Spleen (tissue), 11 donors: ENCODE results near the gene TYSND1. TPM values are rescaled to one million over a fixed set of nuclear protein-coding genes. Genes with fewer than 3 reads are reported as not detected.
A peak's percentile ranks its signal among the peaks of the same experiment; 100 is the strongest.

Experiments used
- DNase-seq: peaks from one replicate; pipeline ENCODE4 v3.0.0-alpha.2; 2020
- H3K27ac ChIP-seq, 8 donors: fragments of 200-600 bp; sonication (generic) in 7 of 8; 1 replicate in 4 of 8; 2 replicates in 4 of 8; pipeline versions ENCODE4 v1.5.0 to v1.8.0; 2016 to 2021; ENCODE audit warnings: inconsistent platforms in 4 of 8, mild to moderate bottlenecking in 4 of 8, moderate library complexity in 1 of 8
- H3K27me3 ChIP-seq, 7 donors: fragments of 200-600 bp; sonication (generic) in 6 of 7; replicated peaks in 1 of 7; 1 replicate in 4 of 7; 2 replicates in 3 of 7; pipeline versions ENCODE4 v1.5.0 to v1.8.0; 2016 to 2021; ENCODE audit warnings: inconsistent platforms in 3 of 7, mild to moderate bottlenecking in 1 of 7
- H3K36me3 ChIP-seq, 6 donors: fragments of 200-600 bp; sonication (generic) in 5 of 6; 1 replicate in 4 of 6; 2 replicates in 2 of 6; pipeline versions ENCODE4 v1.5.0 to v1.8.0; 2016 to 2021; ENCODE audit warnings: inconsistent platforms in 2 of 6
- H3K4me1 ChIP-seq, 6 donors: fragments of 200-600 bp; sonication (generic) in 5 of 6; 1 replicate in 3 of 6; 2 replicates in 3 of 6; pipeline versions ENCODE4 v1.5.0 to v1.8.0; 2016 to 2021; ENCODE audit warnings: inconsistent platforms in 3 of 6
- H3K4me3 ChIP-seq, 8 donors: fragments of 200-600 bp; sonication (generic) in 7 of 8; 1 replicate in 4 of 8; 2 replicates in 4 of 8; pipeline versions ENCODE4 v1.5.0 to v1.8.0; 2016 to 2021; ENCODE audit warnings: inconsistent platforms in 4 of 8, mild to moderate bottlenecking in 4 of 8, moderate library complexity in 2 of 8
- H3K9me3 ChIP-seq, 8 donors: fragments of 200-600 bp; sonication (generic) in 7 of 8; 1 replicate in 4 of 8; 2 replicates in 4 of 8; pipeline versions ENCODE4 v1.5.0 to v1.8.0; 2016 to 2021; ENCODE audit warnings: inconsistent platforms in 4 of 8
- CTCF ChIP-seq, 11 experiments: fragments of 200-600 bp in 7 of 11; fragments of 450-650 bp in 4 of 11; sonication (generic) in 4 of 11; IDR thresholded peaks in 8 of 11; conservative IDR thresholded peaks in 3 of 11; 1 replicate in 7 of 11; 2 replicates in 4 of 11; pipeline versions ENCODE4 v1.4.0 to v1.8.0; 2016 to 2021; ENCODE audit warnings: antibody characterized with exemption in 11 of 11, inconsistent platforms in 4 of 11, mild to moderate bottlenecking in 1 of 11
- POLR2A ChIP-seq, 3 donors: fragments of 450-650 bp; IDR thresholded peaks; one replicate each; pipeline ENCODE4 v1.5.1; 2017; ENCODE audit warnings: antibody characterized with exemption in 3 of 3, mild to moderate bottlenecking in 1 of 3
- POLR2AphosphoS5 ChIP-seq, 3 donors: sonication (generic); formaldehyde crosslinking; IDR thresholded peaks; one replicate each; pipeline ENCODE4 v1.5.1; 2017; ENCODE audit warnings: antibody characterized with exemption in 3 of 3
- WGBS, 5 donors: extraction: QIAGEN DNeasy Blood & Tissue Kit in 3 of 5; methylation state at CpG; one replicate each; pipeline versions ENCODE4 v1.1.5 to v1.1.7; 2013 to 2018; 5-methylcytosine and 5-hydroxymethylcytosine counted together
- intact Hi-C: fragments of 100-400 bp; cut with DNase I; formaldehyde crosslinking; loops from one replicate; pipeline ENCODE4 v1.15.0; 2023; ENCODE audit warnings: low total_unique reads
- polyA plus RNA-seq, 3 donors: library from polyadenylated mRNA; stranded (reverse); fragments of 200-250 nt; gene quantifications; one replicate each; pipeline ENCODE4 v1.2.1, GENCODE V29; 2013
- total RNA-seq, 7 donors: library from RNA; depleted of rRNA in 3 of 7; stranded (reverse); fragments of >200 nt in 3 of 7; fragmentation: NEBNext Ultra II Directional in 4 of 7; extraction: Animal tissue kit (Norgen Biotek cat#: 25700) in 4 of 7; gene quantifications; one replicate each; pipeline versions ENCODE4 v1.1.0 to v1.2.1, GENCODE V29; 2016 to 2021
- donor health status: healthy with polysubstance abuse.
- donor health status: DM: no; HTN: no; CAD: no; lungs with moderate emphysema.
- donor health status: DM: no; HTN: no; CAD: no.
- donor health status: Bipolar disorder and iron deficiency.
- donor health status: healthy.
- donor health status: DM: no; HTN: no; CAD: no.
- donor health status: DM: yes; HTN: yes; CAD: no.

The TYSND1 gene
- total and polyA plus RNA-seq, 10 donors = 14.1 to 20.9 (median 16.9) TPM

- intact Hi-C loops = no loop called here
These were observed 34.4 kb downstream of the TYSND1 start for GRCh38 chr10:70112071-70112470.

GRCh38 chr10:70111496-70111895, 35.0 kb downstream of the TYSND1 start:
- TF ChIP-seq POLR2A (IDR thresholded peaks at IDR 0.05) = no peak
- no peak for TF ChIP-seq CTCF (IDR thresholded peaks at IDR 0.05 in 8 of 11, conservative IDR thresholded peaks at IDR 0.05 in 3 of 11)
- TF ChIP-seq POLR2AphosphoS5 (IDR thresholded peaks at IDR 0.05) = no peak
- Histone ChIP-seq H3K27ac (no peak overlapping the region), H3K4me3 (no peak overlapping the region), H3K4me1 (peaks cover 0 to 10% (median 6%) of the 10 kb centered on the region in 6 donors), H3K27me3 (no peaks in the 10 kb centered on the region), H3K9me3 (no peaks in the 10 kb centered on the region), H3K36me3 (peaks cover 0 to 70% (median 29%) of the 10 kb centered on the region in 6 donors)
- 92 to 98% (median 95%) methylated on average over 22 of the region's 22 CpGs for WGBS, 5 donors
- intact Hi-C loops = no loop called here
- peak; percentile 70 for DNase-seq

More at GRCh38 chr10:70112071-70112470, 34.4 kb downstream of the TYSND1 start:
- no peak for TF ChIP-seq CTCF (IDR thresholded peaks at IDR 0.05 in 8 of 11, conservative IDR thresholded peaks at IDR 0.05 in 3 of 11)
- no peak for TF ChIP-seq POLR2A (IDR thresholded peaks at IDR 0.05)
- no peak for TF ChIP-seq POLR2AphosphoS5 (IDR thresholded peaks at IDR 0.05)
- Histone ChIP-seq H3K9me3 (no peaks in the 10 kb centered on the region), H3K4me3 (no peak overlapping the region), H3K36me3 (peaks cover 0 to 74% (median 29%) of the 10 kb centered on the region in 6 donors), H3K27me3 (no peaks in the 10 kb centered on the region), H3K27ac (no peak overlapping the region), H3K4me1 (peaks cover 0 to 13% (median 7%) of the 10 kb centered on the region in 6 donors)
- peak; percentile 34 for DNase-seq
- 81 to 90% (median 87%) methylated on average over 8 of the region's 8 CpGs for WGBS, 5 donors

GRCh38 chr10:70109064-70109729, 37.3 kb downstream of the TYSND1 start:
- Histone ChIP-seq H3K4me3 (no peak overlapping the region), H3K4me1 (no peaks in the 10 kb centered on the region), H3K27me3 (no peaks in the 10 kb centered on the region), H3K36me3 (peaks cover 0 to 57% (median 27%) of the 10 kb centered on the region in 6 donors), H3K9me3 (no peaks in the 10 kb centered on the region), H3K27ac (no peak overlapping the region)
- 94 to 97% (median 96%) methylated on average over 17 to 18 of the region's 18 CpGs for WGBS, 5 donors
- intact Hi-C loops = no loop called here
- peak; percentile 42 for DNase-seq
- no peak for TF ChIP-seq POLR2A (IDR thresholded peaks at IDR 0.05)
- no peak for TF ChIP-seq CTCF (IDR thresholded peaks at IDR 0.05 in 8 of 11, conservative IDR thresholded peaks at IDR 0.05 in 3 of 11)
- TF ChIP-seq POLR2AphosphoS5 (IDR thresholded peaks at IDR 0.05) = no peak

- no peaks in the 10 kb centered on the region for H3K27me3 ChIP-seq
- peaks cover 0 to 37% (median 10%) of the 10 kb centered on the region in 6 donors for H3K36me3 ChIP-seq
- no peaks in the 10 kb centered on the region for H3K4me1 ChIP-seq
- TF ChIP-seq POLR2A (IDR thresholded peaks at IDR 0.05) (no peak), CTCF (IDR thresholded peaks at IDR 0.05 in 8 of 11, conservative IDR thresholded peaks at IDR 0.05 in 3 of 11) (peak in 7 of 11 experiments; percentile 5 to 53 (median 40))
- intact Hi-C loops = no loop called here
- WGBS, 5 donors = 74 to 84% (median 79%) methylated on average over 14 to 22 of the region's 22 CpGs
- no peak overlapping the region for H3K4me3 ChIP-seq
- H3K27ac ChIP-seq = no peak overlapping the region
- DNase-seq = peak; percentile 52
- no peaks in the 10 kb centered on the region for H3K9me3 ChIP-seq
These were observed 39.3 kb downstream of the TYSND1 start for GRCh38 chr10:70106958-70107791.
